Panc1 (cell line): Measurements from ENCODE around the gene FAM204A.

ENCODE experiments used
- POLR2AphosphoS5 ChIP-seq: IDR thresholded peaks from 2 replicates; pipeline ENCODE4 v1.6.1; 2012; ENCODE audit warnings: mild to moderate bottlenecking, low read depth, low read length, moderate library complexity
- SIN3A ChIP-seq: IDR thresholded peaks from 2 replicates; pipeline ENCODE4 v1.6.1; 2012; ENCODE audit warnings: low read depth, mild to moderate bottlenecking, low read length, moderate library complexity, borderline replicate concordance; ENCODE audit not compliant: insufficient read depth
- TF ChIP-seq, protein P1 (sequence below): fragments of 450-650 bp; IDR thresholded peaks from 2 replicates; pipeline ENCODE4 v1.5.1; 2017; ENCODE audit warnings: mild to moderate bottlenecking
- TF ChIP-seq, protein P2 (sequence below), 2 experiments: IDR thresholded peaks; 2 replicates each; pipeline ENCODE4 v1.6.1; 2011 to 2012; ENCODE audit warnings: low read depth in 2 of 2, control low read depth in 1 of 2, low read length in 1 of 2, mild to moderate bottlenecking in 1 of 2, moderate library complexity in 1 of 2; ENCODE audit not compliant: insufficient read depth in 1 of 2

DNA sequence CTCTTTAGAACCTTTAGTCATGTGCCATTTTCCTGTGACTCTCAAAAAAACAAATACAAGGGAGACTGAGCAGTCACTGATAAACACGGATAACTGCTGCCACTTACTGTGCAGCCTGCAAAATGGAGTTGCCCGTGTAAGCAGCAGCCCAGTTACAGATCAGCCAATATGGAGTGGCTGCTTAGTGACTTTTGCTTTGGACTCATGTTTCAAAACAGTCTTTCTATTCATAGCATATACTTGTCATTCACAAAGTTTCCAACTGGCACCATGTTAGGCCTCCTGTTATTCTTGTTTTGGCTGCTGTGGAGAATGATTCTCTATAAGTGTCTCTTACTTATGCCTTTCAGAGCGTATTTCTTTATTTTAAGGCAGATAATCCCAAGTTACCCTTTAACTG lies 3.0 kb downstream of the FAM204A start:
- TF ChIP-seq, protein P1, sequence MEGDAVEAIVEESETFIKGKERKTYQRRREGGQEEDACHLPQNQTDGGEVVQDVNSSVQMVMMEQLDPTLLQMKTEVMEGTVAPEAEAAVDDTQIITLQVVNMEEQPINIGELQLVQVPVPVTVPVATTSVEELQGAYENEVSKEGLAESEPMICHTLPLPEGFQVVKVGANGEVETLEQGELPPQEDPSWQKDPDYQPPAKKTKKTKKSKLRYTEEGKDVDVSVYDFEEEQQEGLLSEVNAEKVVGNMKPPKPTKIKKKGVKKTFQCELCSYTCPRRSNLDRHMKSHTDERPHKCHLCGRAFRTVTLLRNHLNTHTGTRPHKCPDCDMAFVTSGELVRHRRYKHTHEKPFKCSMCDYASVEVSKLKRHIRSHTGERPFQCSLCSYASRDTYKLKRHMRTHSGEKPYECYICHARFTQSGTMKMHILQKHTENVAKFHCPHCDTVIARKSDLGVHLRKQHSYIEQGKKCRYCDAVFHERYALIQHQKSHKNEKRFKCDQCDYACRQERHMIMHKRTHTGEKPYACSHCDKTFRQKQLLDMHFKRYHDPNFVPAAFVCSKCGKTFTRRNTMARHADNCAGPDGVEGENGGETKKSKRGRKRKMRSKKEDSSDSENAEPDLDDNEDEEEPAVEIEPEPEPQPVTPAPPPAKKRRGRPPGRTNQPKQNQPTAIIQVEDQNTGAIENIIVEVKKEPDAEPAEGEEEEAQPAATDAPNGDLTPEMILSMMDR = no peak
- TF ChIP-seq POLR2AphosphoS5 (no peak), SIN3A (no peak)
- TF ChIP-seq, protein P2, sequence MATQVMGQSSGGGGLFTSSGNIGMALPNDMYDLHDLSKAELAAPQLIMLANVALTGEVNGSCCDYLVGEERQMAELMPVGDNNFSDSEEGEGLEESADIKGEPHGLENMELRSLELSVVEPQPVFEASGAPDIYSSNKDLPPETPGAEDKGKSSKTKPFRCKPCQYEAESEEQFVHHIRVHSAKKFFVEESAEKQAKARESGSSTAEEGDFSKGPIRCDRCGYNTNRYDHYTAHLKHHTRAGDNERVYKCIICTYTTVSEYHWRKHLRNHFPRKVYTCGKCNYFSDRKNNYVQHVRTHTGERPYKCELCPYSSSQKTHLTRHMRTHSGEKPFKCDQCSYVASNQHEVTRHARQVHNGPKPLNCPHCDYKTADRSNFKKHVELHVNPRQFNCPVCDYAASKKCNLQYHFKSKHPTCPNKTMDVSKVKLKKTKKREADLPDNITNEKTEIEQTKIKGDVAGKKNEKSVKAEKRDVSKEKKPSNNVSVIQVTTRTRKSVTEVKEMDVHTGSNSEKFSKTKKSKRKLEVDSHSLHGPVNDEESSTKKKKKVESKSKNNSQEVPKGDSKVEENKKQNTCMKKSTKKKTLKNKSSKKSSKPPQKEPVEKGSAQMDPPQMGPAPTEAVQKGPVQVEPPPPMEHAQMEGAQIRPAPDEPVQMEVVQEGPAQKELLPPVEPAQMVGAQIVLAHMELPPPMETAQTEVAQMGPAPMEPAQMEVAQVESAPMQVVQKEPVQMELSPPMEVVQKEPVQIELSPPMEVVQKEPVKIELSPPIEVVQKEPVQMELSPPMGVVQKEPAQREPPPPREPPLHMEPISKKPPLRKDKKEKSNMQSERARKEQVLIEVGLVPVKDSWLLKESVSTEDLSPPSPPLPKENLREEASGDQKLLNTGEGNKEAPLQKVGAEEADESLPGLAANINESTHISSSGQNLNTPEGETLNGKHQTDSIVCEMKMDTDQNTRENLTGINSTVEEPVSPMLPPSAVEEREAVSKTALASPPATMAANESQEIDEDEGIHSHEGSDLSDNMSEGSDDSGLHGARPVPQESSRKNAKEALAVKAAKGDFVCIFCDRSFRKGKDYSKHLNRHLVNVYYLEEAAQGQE (IDR thresholded peaks at IDR 0.05; ENCODE audit: insufficient read depth in 1 of 2, low read depth in 2 of 2, low read length in 1 of 2) = no peak
